Activated naive CD4-positive, alpha-beta T cell treated with Interleukin-2 at 50 U/mL for 16 hours (primary cell): ENCODE data around the gene ROPN1L.
"Not testable (repeated sequence)": the region's sequence is repeated elsewhere in the genome, so short reads cannot be mapped to it uniquely, and the experiment has no call there.

ENCODE experiments used
- DNase-seq: peaks from one replicate; pipeline ENCODE4 v3.0.0-alpha.2; 2020

ROPN1L gene

GRCh38 chr5:10480237-10480985 lies 38.7 kb downstream of the ROPN1L start:
- no peak for DNase-seq

GRCh38 chr5:10481241-10481935 lies 39.7 kb downstream of the ROPN1L start:
- no peak for DNase-seq

- DNase-seq, result no peak
These were observed 41.3 kb downstream of the ROPN1L start for GRCh38 chr5:10482791-10483530.

GRCh38 chr5:10484774-10485141 lies 43.1 kb downstream of the ROPN1L start:
- DNase-seq, result no peak

- no peak for DNase-seq
These were observed 43.6 kb downstream of the ROPN1L start for GRCh38 chr5:10485142-10485795.

GRCh38 chr5:10485897-10486296 lies 44.2 kb downstream of the ROPN1L start:
- no peak for DNase-seq

- DNase-seq, result no peak
These were observed 45.0 kb downstream of the ROPN1L start for GRCh38 chr5:10486511-10487344.

GRCh38 chr5:10488144-10488543 lies 46.5 kb downstream of the ROPN1L start:
- no peak for DNase-seq

GRCh38 chr5:10489810-10490426 lies 48.2 kb downstream of the ROPN1L start:
- DNase-seq, result no peak

- no peak for DNase-seq
These were observed 49.4 kb downstream of the ROPN1L start for GRCh38 chr5:10490927-10491672.

- no peak for DNase-seq
These were observed 50.0 kb downstream of the ROPN1L start for GRCh38 chr5:10491673-10492026.

GRCh38 chr5:10493884-10494283 lies 52.2 kb downstream of the ROPN1L start:
- DNase-seq, result no peak

GRCh38 chr5:10494497-10494896 lies 52.8 kb downstream of the ROPN1L start:
- DNase-seq, result not testable (repeated sequence)

- DNase-seq, result no peak
These were observed 55.9 kb downstream of the ROPN1L start for GRCh38 chr5:10497554-10497953.

- DNase-seq, result no peak
These were observed 56.7 kb downstream of the ROPN1L start for GRCh38 chr5:10498350-10498749.

- DNase-seq, result no peak
These were observed 57.4 kb downstream of the ROPN1L start for GRCh38 chr5:10499066-10499465.

- no peak for DNase-seq
These were observed 58.1 kb downstream of the ROPN1L start for GRCh38 chr5:10499776-10500175.

GRCh38 chr5:10500669-10501068 lies 59.0 kb downstream of the ROPN1L start:
- no peak for DNase-seq

- no peak for DNase-seq
These were observed 59.9 kb downstream of the ROPN1L start for GRCh38 chr5:10501554-10502075.

GRCh38 chr5:10502130-10502529 lies 60.5 kb downstream of the ROPN1L start:
- no peak for DNase-seq

- DNase-seq, result no peak
These were observed 60.9 kb downstream of the ROPN1L start for GRCh38 chr5:10502578-10502977.
